A549 (cell line): Measurements from ENCODE around the gene GSS. TPM values are rescaled to one million over a fixed set of nuclear protein-coding genes. Genes with fewer than 3 reads are reported as not detected.
A peak's percentile ranks its signal among the peaks of the same experiment; 100 is the strongest.

Experiments
- ATAC-seq, 2 experiments: fragments of 200-7000 bp in 1 of 2; fragments of >200 bp in 1 of 2; cut with Nextera tagmentation in 1 of 2; cut with Tn5 transposase in 1 of 2; 3 replicates each; pipeline versions ENCODE4 v1.8.0 to v1.9.1; 2018 to 2020; ENCODE audit warnings: mild to moderate bottlenecking in 1 of 2, moderate library complexity in 1 of 2
- CTCF ChIA-PET: fragments of 300-600 bp; sonication (Branson Sonifier 250); formaldehyde crosslinking; extraction: SDS; loops from one replicate; lab custom pipeline; 2021; ENCODE audit warnings: antibody characterized with exemption, inconsistent platforms; lab: Yijun Ruan, JAX
- POLR2A ChIA-PET: fragments of 350-600 bp; formaldehyde crosslinking; extraction: SDS; loops from one replicate; lab custom pipeline; 2021; ENCODE audit warnings: antibody characterized with exemption, inconsistent platforms; lab: Yijun Ruan, JAX
- DNase-seq, 2 experiments: peaks; one replicate each; pipeline versions ENCODE4 v3.0.0 to v3.0.0-alpha.2; 2011 to 2016; ENCODE audit warnings: low read depth in 1 of 2, low spot score in 1 of 2
- FAIRE-seq: peaks from 2 replicates; lab custom pipeline; 2011; peaks lifted over from hg19 to GRCh38; lab: Jason Lieb, UNC
- H3K27ac ChIP-seq, 2 experiments: fragments of >200 bp; sonication (Bioruptor Twin); formaldehyde crosslinking; 3 replicates each; pipeline ENCODE4 v1.5.1; 2016 to 2017
- H3K4me1 ChIP-seq: fragments of >200 bp; sonication (Bioruptor Twin); formaldehyde crosslinking; 3 replicates; pipeline ENCODE4 v1.6.1; 2016
- H3K4me2 ChIP-seq: fragments of >200 bp; sonication (Bioruptor Twin); formaldehyde crosslinking; 3 replicates; pipeline ENCODE4 v1.6.1; 2016
- H3K4me3 ChIP-seq: fragments of >200 bp; sonication (Bioruptor Twin); formaldehyde crosslinking; 3 replicates; pipeline ENCODE4 v1.5.1; 2016
- H3K9me3 ChIP-seq: fragments of >200 bp; sonication (Bioruptor Twin); formaldehyde crosslinking; 3 replicates; pipeline ENCODE4 v1.6.1; 2016
- CBX2 ChIP-seq: fragments of 200-600 bp; sonication (generic); IDR thresholded peaks from 2 replicates; pipeline ENCODE4 v1.6.1; 2016; ENCODE audit warnings: low read depth, mild to moderate bottlenecking, borderline replicate concordance
- CEBPB ChIP-seq, 2 experiments: fragments of >200 bp in 1 of 2; sonication (Bioruptor Twin) in 1 of 2; formaldehyde crosslinking in 1 of 2; IDR thresholded peaks; 2 replicates each; pipeline ENCODE4 v1.6.1; 2012 to 2016
- EHF ChIP-seq: fragments of 250-450 bp; sonication (Bioruptor Pico); IDR thresholded peaks from 2 replicates; pipeline ENCODE4 v1.5.0; 2020; ENCODE audit warnings: mild to moderate bottlenecking
- ESRRA ChIP-seq: fragments of 150-350 bp; IDR thresholded peaks from 2 replicates; pipeline ENCODE4 v1.6.1; 2014; ENCODE audit warnings: mild to moderate bottlenecking, low read length, borderline replicate concordance
- HES2 ChIP-seq: fragments of >200 bp; sonication (Bioruptor Twin); formaldehyde crosslinking; IDR thresholded peaks from 2 replicates; pipeline ENCODE4 v1.6.1; 2016
- HMGXB4 ChIP-seq: fragments of 250-450 bp; sonication (Bioruptor Pico); IDR thresholded peaks from 2 replicates; pipeline ENCODE4 v1.5.0; 2021; ENCODE audit warnings: mild to moderate bottlenecking, moderate library complexity, borderline replicate concordance
- HOXA7 ChIP-seq: fragments of 250-450 bp; sonication (Bioruptor Pico); IDR thresholded peaks from 2 replicates; pipeline ENCODE4 v1.5.0; 2020; ENCODE audit warnings: mild to moderate bottlenecking, moderate library complexity
- JUNB ChIP-seq: fragments of >200 bp; sonication (Bioruptor Twin); formaldehyde crosslinking; IDR thresholded peaks from 2 replicates; pipeline ENCODE4 v1.6.1; 2016
- MYC ChIP-seq: IDR thresholded peaks from 2 replicates; pipeline ENCODE4 v1.6.1; 2012; ENCODE audit warnings: mild to moderate bottlenecking, inconsistent platforms, low read length, improper control_type of control experiment, borderline replicate concordance
- NPAS2 ChIP-seq: fragments of 250-450 bp; sonication (Bioruptor Pico); IDR thresholded peaks from 2 replicates; pipeline ENCODE4 v1.8.0; 2022; ENCODE audit warnings: mild to moderate bottlenecking, moderate library complexity, borderline replicate concordance
- PHF8 ChIP-seq: fragments of 200-600 bp; sonication (generic); IDR thresholded peaks from 2 replicates; pipeline ENCODE4 v1.6.1; 2016; ENCODE audit warnings: low read depth, mild to moderate bottlenecking, antibody characterized with exemption, moderate library complexity, borderline replicate concordance
- POLR2AphosphoS2 ChIP-seq: conservative IDR thresholded peaks from 2 replicates; pipeline ENCODE4 v1.6.1; 2012; ENCODE audit warnings: low read length, improper control_type of control experiment, inconsistent platforms
- REST ChIP-seq: fragments of 200-600 bp; sonication (generic); IDR thresholded peaks from 2 replicates; pipeline ENCODE4 v1.6.1; 2016; ENCODE audit warnings: antibody characterized with exemption, mild to moderate bottlenecking, moderate library complexity
- TFCP2L1 ChIP-seq: fragments of 250-450 bp; sonication (Bioruptor Pico); IDR thresholded peaks from 2 replicates; pipeline ENCODE4 v1.5.0; 2021; ENCODE audit warnings: mild to moderate bottlenecking
- ZFP36 ChIP-seq: fragments of 450-650 bp; IDR thresholded peaks from 2 replicates; pipeline ENCODE4 v1.6.1; 2014; ENCODE audit warnings: borderline replicate concordance; ENCODE audit not compliant: partially characterized antibody
- WGBS: methylation state at CpG from one replicate; pipeline ENCODE4 v1.1.6; 2017; ENCODE audit errors: missing lambda C conversion rate; 5-methylcytosine and 5-hydroxymethylcytosine counted together
- polyA plus RNA-seq, 4 experiments: library from polyadenylated mRNA; depleted of rRNA in 3 of 4; stranded (reverse); fragments of >200 nt; fragmentation: RNase III in 1 of 4; extraction: RNeasy Plus Mini Kit Qiagen cat#74134 plus additional on column Dnase treatment in 1 of 4; gene quantifications; 2 replicates in 3 of 4; 3 replicates in 1 of 4; pipeline ENCODE4 v1.2.3, GENCODE V29; 2011 to 2017

Gene GSS
- polyA plus RNA-seq, 2 of the 4 experiments (the other 2 are of a cell fraction): 57.1 to 92.4 TPM

GRCh38 chr20:34980543-34981233 lies 25.1 kb upstream of the GSS start (continued):
- TF ChIP-seq CBX2 (no peak), PHF8 (no peak)
- TF ChIP-seq, all 56 proteins: peak for 0

- Histone ChIP-seq H3K4me3 (no peak overlapping the region), H3K27ac (no peak overlapping the region), H3K4me2 (no peak overlapping the region), H3K9me3 (no peaks in the 10 kb centered on the region), H3K4me1 (0 out of 3 replicates have a peak, but pooled peaks cover 6% of the 10 kb centered on the region)
- FAIRE-seq (no peak), ATAC-seq (peak in 1 of 2 experiments; percentile 22; a peak in 3 of 6 replicates), DNase-seq (no peak)
- POLR2A ChIA-PET: no interaction called here
- TF ChIP-seq NPAS2 (CRISPR knock-in tag) (no peak), EHF (CRISPR knock-in tag) (no peak)
- 91% methylated on average over 26 of the region's 42 CpGs for WGBS
- CTCF ChIA-PET: interaction anchor here (1.3 to 2.5 kb wide), 3 partner anchors 9 to 105 kb away, joined by 3 to 10 read pairs (median 4); no protein-coding TSS in a partner anchor
These were observed 24.0 kb upstream of the GSS start for GRCh38 chr20:34979366-34980153.

- 79% methylated on average over 10 of the region's 10 CpGs for WGBS
- Histone ChIP-seq H3K4me3 (no peak overlapping the region), H3K4me1 (no peaks in the 10 kb centered on the region), H3K27ac (no peak overlapping the region), H3K9me3 (no peaks in the 10 kb centered on the region), H3K4me2 (no peak overlapping the region)
- FAIRE-seq (no peak), DNase-seq (no peak), ATAC-seq (no peak)
- TF ChIP-seq HOXA7 (no peak), REST (no peak), HMGXB4 (CRISPR knock-in tag) (no peak), ESRRA (no peak), JUNB (no peak), MYC (no peak), CEBPB (IDR thresholded peaks at IDR 0.05) (no peak), POLR2AphosphoS2 (no peak), ZFP36 (no peak), TFCP2L1 (CRISPR knock-in tag) (no peak), HES2 (no peak)
- CTCF ChIA-PET: interaction anchor here (0.6 to 2.5 kb wide), 6 partner anchors 11 to 143 kb away, joined by 3 to 10 read pairs (median 3); partner anchors contain the start of gene GGT7
- POLR2A ChIA-PET: no interaction called here
These were observed 22.6 kb upstream of the GSS start for GRCh38 chr20:34978092-34978744.
